ENCODE results near the gene FAM9C. TPM values are rescaled to one million over a fixed set of nuclear protein-coding genes. Genes with fewer than 3 reads are reported as not detected.
A peak's percentile ranks its signal among the peaks of the same experiment; 100 is the strongest.
"Not testable (repeated sequence)": the region's sequence is repeated elsewhere in the genome, so short reads cannot be mapped to it uniquely, and the experiment has no call there.

FAM9C gene
- total RNA-seq, 1 donor from 2014 or later, result not detected

GRCh38 chrX:13086076-13086475, 41.7 kb upstream of the FAM9C start:
- H3K27me3 Mint-ChIP-seq (ENCODE audit: unreplicated experiment), result no peaks in the 10 kb centered on the region
- no peaks in the 10 kb centered on the region for H3K9me3 Mint-ChIP-seq (ENCODE audit: unreplicated experiment)
- peak overlapping the region; percentile 83 for H3K27ac Mint-ChIP-seq (ENCODE audit: unreplicated experiment)
- TF ChIP-seq CTCF (IDR thresholded peaks at IDR 0.05; ENCODE audit: partially characterized antibody, unreplicated experiment), result no peak
- no peak overlapping the region for H3K4me3 Mint-ChIP-seq (ENCODE audit: unreplicated experiment)
- peaks cover 10% of the 10 kb centered on the region for H3K4me1 Mint-ChIP-seq (ENCODE audit: low read depth, unreplicated experiment)
- H3K36me3 Mint-ChIP-seq (ENCODE audit: unreplicated experiment), result no peaks in the 10 kb centered on the region
- no peak for DNase-seq

DNA sequence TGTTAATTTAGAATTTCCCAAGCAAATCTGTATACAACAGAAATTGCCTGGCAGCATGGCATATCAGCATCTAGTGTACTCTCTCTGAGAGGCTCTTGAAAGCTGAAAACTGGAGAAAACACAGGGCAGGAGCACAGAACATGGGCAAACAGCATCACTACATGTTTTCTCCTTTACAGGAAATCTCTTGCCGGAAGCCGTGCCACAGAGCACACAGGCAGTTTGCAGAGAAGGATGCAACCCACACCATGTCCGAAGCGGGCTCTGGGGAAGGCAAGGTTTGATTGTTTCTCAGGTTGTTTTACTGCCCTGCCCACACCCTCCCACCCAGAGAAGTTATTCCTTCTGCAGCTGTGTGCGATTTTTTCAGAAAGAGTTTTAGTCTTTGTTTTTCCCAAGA, 41.1 kb upstream of the FAM9C start:
- TF ChIP-seq CTCF (IDR thresholded peaks at IDR 0.05; ENCODE audit: partially characterized antibody, unreplicated experiment), result no peak
- no peaks in the 10 kb centered on the region for H3K27me3 Mint-ChIP-seq (ENCODE audit: unreplicated experiment)
- H3K4me1 Mint-ChIP-seq (ENCODE audit: low read depth, unreplicated experiment), result peaks cover 12% of the 10 kb centered on the region
- no peak overlapping the region for H3K4me3 Mint-ChIP-seq (ENCODE audit: unreplicated experiment)
- no peaks in the 10 kb centered on the region for H3K36me3 Mint-ChIP-seq (ENCODE audit: unreplicated experiment)
- DNase-seq, result no peak
- H3K27ac Mint-ChIP-seq (ENCODE audit: unreplicated experiment), result no peak overlapping the region
- H3K9me3 Mint-ChIP-seq (ENCODE audit: unreplicated experiment), result no peaks in the 10 kb centered on the region

DNA sequence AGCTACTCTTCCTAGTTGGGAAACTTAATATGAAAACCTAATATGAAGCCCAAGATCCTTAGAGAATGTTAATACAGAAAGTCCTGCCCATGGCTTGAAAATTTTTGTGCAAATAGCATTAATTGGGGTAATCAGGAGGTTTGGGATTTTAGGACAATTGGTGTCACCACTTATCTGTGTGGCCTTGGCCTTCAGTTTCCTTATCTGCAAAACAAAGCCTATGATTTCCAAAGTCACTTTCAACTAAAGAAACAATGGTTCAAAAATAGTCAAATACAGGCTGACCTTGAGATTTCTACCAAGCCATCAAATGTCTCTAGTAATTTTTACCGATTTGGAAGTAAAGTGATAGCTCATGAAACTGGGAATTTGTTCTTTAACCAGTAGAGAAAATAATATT, 40.2 kb upstream of the FAM9C start:
- Mint-ChIP-seq H3K4me3 (ENCODE audit: unreplicated experiment) (no peak overlapping the region), H3K27ac (ENCODE audit: unreplicated experiment) (no peak overlapping the region), H3K36me3 (ENCODE audit: unreplicated experiment) (no peaks in the 10 kb centered on the region), H3K9me3 (ENCODE audit: unreplicated experiment) (no peaks in the 10 kb centered on the region), H3K27me3 (ENCODE audit: unreplicated experiment) (no peaks in the 10 kb centered on the region), H3K4me1 (ENCODE audit: low read depth, unreplicated experiment) (peaks cover 12% of the 10 kb centered on the region)
- DNase-seq, result no peak
- no peak for TF ChIP-seq CTCF (IDR thresholded peaks at IDR 0.05; ENCODE audit: partially characterized antibody, unreplicated experiment)

GRCh38 chrX:13083755-13084326, 39.4 kb upstream of the FAM9C start:
- not testable (repeated sequence) for H3K27ac Mint-ChIP-seq (ENCODE audit: unreplicated experiment); H3K36me3 Mint-ChIP-seq (ENCODE audit: unreplicated experiment); H3K9me3 Mint-ChIP-seq (ENCODE audit: unreplicated experiment); H3K27me3 Mint-ChIP-seq (ENCODE audit: unreplicated experiment); H3K4me3 Mint-ChIP-seq (ENCODE audit: unreplicated experiment); DNase-seq
- peaks cover 12% of the 10 kb centered on the region for H3K4me1 Mint-ChIP-seq (ENCODE audit: low read depth, unreplicated experiment)

GRCh38 chrX:13082206-13083065, 38.0 kb upstream of the FAM9C start:
- no peak for TF ChIP-seq CTCF (IDR thresholded peaks at IDR 0.05; ENCODE audit: partially characterized antibody, unreplicated experiment)
- H3K4me3 Mint-ChIP-seq (ENCODE audit: unreplicated experiment), result no peak overlapping the region
- no peaks in the 10 kb centered on the region for H3K9me3 Mint-ChIP-seq (ENCODE audit: unreplicated experiment)
- no peak for DNase-seq
- H3K27ac Mint-ChIP-seq (ENCODE audit: unreplicated experiment), result no peak overlapping the region
- no peaks in the 10 kb centered on the region for H3K36me3 Mint-ChIP-seq (ENCODE audit: unreplicated experiment)
- no peaks in the 10 kb centered on the region for H3K27me3 Mint-ChIP-seq (ENCODE audit: unreplicated experiment)
- H3K4me1 Mint-ChIP-seq (ENCODE audit: low read depth, unreplicated experiment), result peaks cover 12% of the 10 kb centered on the region
